Esophagus squamous epithelium (tissue), 4 donors: ENCODE measurements around the gene HOXA9.

Source experiments
- POLR2A ChIP-seq, 4 donors: fragments of 450-650 bp; IDR thresholded peaks; one replicate each; pipeline ENCODE4 v1.6.1; 2017; ENCODE audit warnings: antibody characterized with exemption in 4 of 4, mild to moderate bottlenecking in 4 of 4, moderate library complexity in 3 of 4
- TF ChIP-seq, protein P1 (sequence below), 6 experiments: fragments of 450-650 bp in 4 of 6; fragments of 200-600 bp in 2 of 6; sonication (generic) in 2 of 6; IDR thresholded peaks; one replicate each; pipeline ENCODE4 v1.5.1; 2016 to 2019; ENCODE audit warnings: antibody characterized with exemption in 6 of 6, mild to moderate bottlenecking in 4 of 6, moderate library complexity in 4 of 6

DNA sequence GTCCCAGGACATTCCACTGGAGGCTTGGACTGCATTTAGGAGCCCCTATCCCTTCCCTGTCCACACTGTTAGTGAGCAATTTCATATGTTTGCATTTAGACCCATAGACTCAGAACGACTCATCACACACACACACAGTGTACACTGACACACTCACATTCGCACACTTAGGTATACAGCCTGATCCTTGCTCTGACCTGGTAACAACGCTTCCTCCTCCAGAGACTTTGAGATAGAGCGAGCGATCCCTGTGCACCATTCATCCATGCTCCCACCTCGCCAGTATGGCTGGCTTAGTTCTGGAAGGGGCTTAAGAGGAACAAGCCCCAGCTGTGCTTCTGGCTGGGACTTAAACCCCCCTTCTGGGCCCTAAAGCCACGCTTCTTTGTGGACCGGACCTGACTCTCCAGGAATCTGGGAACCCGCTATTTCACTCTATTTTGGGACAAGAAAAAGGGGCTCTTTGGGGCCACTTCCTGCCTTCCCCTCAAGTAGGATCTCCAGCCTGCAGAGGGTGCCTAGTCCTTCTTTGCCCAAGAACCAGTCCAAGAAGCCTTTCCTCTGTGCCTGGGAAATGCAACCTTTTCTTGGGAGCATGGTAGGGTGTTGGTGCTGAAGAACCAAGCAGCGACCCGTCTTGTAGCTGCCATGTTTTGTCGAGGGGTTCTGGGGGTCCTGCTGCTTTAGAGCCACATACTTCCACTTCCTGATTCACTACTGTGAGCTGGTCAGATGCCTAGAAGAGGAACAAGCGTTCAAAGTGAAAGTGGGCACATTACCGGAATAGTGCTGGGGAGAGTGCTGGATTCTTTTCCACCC, 35.6 kb upstream of the HOXA9 start:
- TF ChIP-seq, protein P1, sequence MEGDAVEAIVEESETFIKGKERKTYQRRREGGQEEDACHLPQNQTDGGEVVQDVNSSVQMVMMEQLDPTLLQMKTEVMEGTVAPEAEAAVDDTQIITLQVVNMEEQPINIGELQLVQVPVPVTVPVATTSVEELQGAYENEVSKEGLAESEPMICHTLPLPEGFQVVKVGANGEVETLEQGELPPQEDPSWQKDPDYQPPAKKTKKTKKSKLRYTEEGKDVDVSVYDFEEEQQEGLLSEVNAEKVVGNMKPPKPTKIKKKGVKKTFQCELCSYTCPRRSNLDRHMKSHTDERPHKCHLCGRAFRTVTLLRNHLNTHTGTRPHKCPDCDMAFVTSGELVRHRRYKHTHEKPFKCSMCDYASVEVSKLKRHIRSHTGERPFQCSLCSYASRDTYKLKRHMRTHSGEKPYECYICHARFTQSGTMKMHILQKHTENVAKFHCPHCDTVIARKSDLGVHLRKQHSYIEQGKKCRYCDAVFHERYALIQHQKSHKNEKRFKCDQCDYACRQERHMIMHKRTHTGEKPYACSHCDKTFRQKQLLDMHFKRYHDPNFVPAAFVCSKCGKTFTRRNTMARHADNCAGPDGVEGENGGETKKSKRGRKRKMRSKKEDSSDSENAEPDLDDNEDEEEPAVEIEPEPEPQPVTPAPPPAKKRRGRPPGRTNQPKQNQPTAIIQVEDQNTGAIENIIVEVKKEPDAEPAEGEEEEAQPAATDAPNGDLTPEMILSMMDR (IDR thresholded peaks at IDR 0.05), result no peak
- no peak for TF ChIP-seq POLR2A (IDR thresholded peaks at IDR 0.05)
